H1 (cell line): ENCODE results near the gene ABHD15.

Source experiments
- BRCA1 ChIP-seq: IDR thresholded peaks from 2 replicates; pipeline ENCODE4 v1.6.1; 2012; ENCODE audit warnings: low read depth, low read length, improper control_type of control experiment
- CTCF ChIP-seq, 3 experiments: IDR thresholded peaks; 1 replicate in 2 of 3; 2 replicates in 1 of 3; pipeline versions ENCODE4 v1.5.1 to v1.6.1; 2011; ENCODE audit warnings: low read length in 3 of 3, mild to moderate bottlenecking in 3 of 3, inconsistent platforms in 2 of 3, low read depth in 1 of 3, moderate library complexity in 1 of 3; ENCODE audit not compliant: insufficient read depth in 1 of 3; ENCODE audit errors: control extremely low read depth in 1 of 3
- EGR1 ChIP-seq: IDR thresholded peaks from 2 replicates; pipeline ENCODE4 v1.6.1; 2011; ENCODE audit warnings: low read depth, low read length, borderline replicate concordance
- EP300 ChIP-seq, 2 experiments: IDR thresholded peaks; 1 replicate in 1 of 2; 2 replicates in 1 of 2; pipeline ENCODE4 v1.6.1; 2011 to 2012; ENCODE audit warnings: low read depth in 2 of 2, low read length in 2 of 2, mild to moderate bottlenecking in 2 of 2, borderline replicate concordance in 1 of 2, inconsistent platforms in 1 of 2, moderate library complexity in 1 of 2
- EZH2 ChIP-seq: fragments of 200-600 bp; sonication (generic); IDR thresholded peaks from 2 replicates; pipeline ENCODE4 v1.7.1; 2012; ENCODE audit warnings: low read depth, mild to moderate bottlenecking, moderate library complexity, low read length, inconsistent platforms; ENCODE audit not compliant: severe bottlenecking
- GABPA ChIP-seq: IDR thresholded peaks from 2 replicates; pipeline ENCODE4 v1.6.1; 2011; ENCODE audit warnings: mild to moderate bottlenecking, low read length, moderate library complexity, borderline replicate concordance; ENCODE audit not compliant: insufficient read depth
- POLR2A ChIP-seq, 2 experiments: IDR thresholded peaks; 1 replicate in 1 of 2; 2 replicates in 1 of 2; pipeline ENCODE4 v1.6.1; 2011; ENCODE audit warnings: low read depth in 2 of 2, low read length in 2 of 2, mild to moderate bottlenecking in 2 of 2; ENCODE audit errors: control extremely low read depth in 1 of 2
- SP2 ChIP-seq: IDR thresholded peaks from 2 replicates; pipeline ENCODE4 v1.6.1; 2012; ENCODE audit warnings: mild to moderate bottlenecking, low read length, inconsistent platforms
- TAF1 ChIP-seq: IDR thresholded peaks from 2 replicates; pipeline ENCODE4 v1.6.1; 2011; ENCODE audit warnings: mild to moderate bottlenecking, low read depth, low read length
- TCF12 ChIP-seq: IDR thresholded peaks from 2 replicates; pipeline ENCODE4 v1.6.1; 2011; ENCODE audit warnings: low read depth, mild to moderate bottlenecking, low read length
- TF ChIP-seq, protein P1 (sequence below): IDR thresholded peaks from 2 replicates; pipeline ENCODE4 v1.6.1; 2011; ENCODE audit warnings: low read length, improper control_type of control experiment
- TF ChIP-seq, protein P2 (sequence below): IDR thresholded peaks from 2 replicates; pipeline ENCODE4 v1.6.1; 2012; ENCODE audit warnings: low read length, inconsistent platforms
- TF ChIP-seq, protein P3 (sequence below): IDR thresholded peaks from 2 replicates; pipeline ENCODE4 v1.6.1; 2012; ENCODE audit warnings: inconsistent platforms

- no peak for TF ChIP-seq EP300 (IDR thresholded peaks at IDR 0.05; ENCODE audit: borderline replicate concordance in 1 of 2, low read depth in 2 of 2, low read length in 2 of 2)
- peak; percentile 34; the same call in 1 of the 2 replicates for TF ChIP-seq GABPA
- TF ChIP-seq CTCF (IDR thresholded peaks at IDR 0.05; ENCODE audit: control extremely low read depth in 1 of 3, insufficient read depth in 1 of 3, low read depth in 1 of 3, low read length in 3 of 3) = no peak; a peak in 1 of 4 replicates
- TF ChIP-seq POLR2A (IDR thresholded peaks at IDR 0.05; ENCODE audit: control extremely low read depth in 1 of 2, low read depth in 2 of 2, low read length in 2 of 2) = peak in 1 of 2 experiments; percentile 33; a peak in 1 of 3 replicates
- no peak for TF ChIP-seq TAF1
- TF ChIP-seq, protein P1, sequence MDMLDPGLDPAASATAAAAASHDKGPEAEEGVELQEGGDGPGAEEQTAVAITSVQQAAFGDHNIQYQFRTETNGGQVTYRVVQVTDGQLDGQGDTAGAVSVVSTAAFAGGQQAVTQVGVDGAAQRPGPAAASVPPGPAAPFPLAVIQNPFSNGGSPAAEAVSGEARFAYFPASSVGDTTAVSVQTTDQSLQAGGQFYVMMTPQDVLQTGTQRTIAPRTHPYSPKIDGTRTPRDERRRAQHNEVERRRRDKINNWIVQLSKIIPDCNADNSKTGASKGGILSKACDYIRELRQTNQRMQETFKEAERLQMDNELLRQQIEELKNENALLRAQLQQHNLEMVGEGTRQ = no peak
- no peak for TF ChIP-seq EGR1
- TF ChIP-seq, protein P2, sequence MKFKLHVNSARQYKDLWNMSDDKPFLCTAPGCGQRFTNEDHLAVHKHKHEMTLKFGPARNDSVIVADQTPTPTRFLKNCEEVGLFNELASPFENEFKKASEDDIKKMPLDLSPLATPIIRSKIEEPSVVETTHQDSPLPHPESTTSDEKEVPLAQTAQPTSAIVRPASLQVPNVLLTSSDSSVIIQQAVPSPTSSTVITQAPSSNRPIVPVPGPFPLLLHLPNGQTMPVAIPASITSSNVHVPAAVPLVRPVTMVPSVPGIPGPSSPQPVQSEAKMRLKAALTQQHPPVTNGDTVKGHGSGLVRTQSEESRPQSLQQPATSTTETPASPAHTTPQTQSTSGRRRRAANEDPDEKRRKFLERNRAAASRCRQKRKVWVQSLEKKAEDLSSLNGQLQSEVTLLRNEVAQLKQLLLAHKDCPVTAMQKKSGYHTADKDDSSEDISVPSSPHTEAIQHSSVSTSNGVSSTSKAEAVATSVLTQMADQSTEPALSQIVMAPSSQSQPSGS = no peak
- TF ChIP-seq EZH2 = peak; percentile 74
- no peak for TF ChIP-seq BRCA1
- TF ChIP-seq, protein P3, sequence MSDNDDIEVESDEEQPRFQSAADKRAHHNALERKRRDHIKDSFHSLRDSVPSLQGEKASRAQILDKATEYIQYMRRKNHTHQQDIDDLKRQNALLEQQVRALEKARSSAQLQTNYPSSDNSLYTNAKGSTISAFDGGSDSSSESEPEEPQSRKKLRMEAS = peak; percentile 45; the same call in 1 of the 2 replicates
- TF ChIP-seq SP2 = no peak
- TF ChIP-seq TCF12 = no peak
Measured at GRCh38 chr17:29615492-29616299, 48.9 kb upstream of the ABHD15 start.
